Measurements from ENCODE around the gene TTF1.

The TTF1 gene, protein sequence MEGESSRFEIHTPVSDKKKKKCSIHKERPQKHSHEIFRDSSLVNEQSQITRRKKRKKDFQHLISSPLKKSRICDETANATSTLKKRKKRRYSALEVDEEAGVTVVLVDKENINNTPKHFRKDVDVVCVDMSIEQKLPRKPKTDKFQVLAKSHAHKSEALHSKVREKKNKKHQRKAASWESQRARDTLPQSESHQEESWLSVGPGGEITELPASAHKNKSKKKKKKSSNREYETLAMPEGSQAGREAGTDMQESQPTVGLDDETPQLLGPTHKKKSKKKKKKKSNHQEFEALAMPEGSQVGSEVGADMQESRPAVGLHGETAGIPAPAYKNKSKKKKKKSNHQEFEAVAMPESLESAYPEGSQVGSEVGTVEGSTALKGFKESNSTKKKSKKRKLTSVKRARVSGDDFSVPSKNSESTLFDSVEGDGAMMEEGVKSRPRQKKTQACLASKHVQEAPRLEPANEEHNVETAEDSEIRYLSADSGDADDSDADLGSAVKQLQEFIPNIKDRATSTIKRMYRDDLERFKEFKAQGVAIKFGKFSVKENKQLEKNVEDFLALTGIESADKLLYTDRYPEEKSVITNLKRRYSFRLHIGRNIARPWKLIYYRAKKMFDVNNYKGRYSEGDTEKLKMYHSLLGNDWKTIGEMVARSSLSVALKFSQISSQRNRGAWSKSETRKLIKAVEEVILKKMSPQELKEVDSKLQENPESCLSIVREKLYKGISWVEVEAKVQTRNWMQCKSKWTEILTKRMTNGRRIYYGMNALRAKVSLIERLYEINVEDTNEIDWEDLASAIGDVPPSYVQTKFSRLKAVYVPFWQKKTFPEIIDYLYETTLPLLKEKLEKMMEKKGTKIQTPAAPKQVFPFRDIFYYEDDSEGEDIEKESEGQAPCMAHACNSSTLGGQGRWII

DNA sequence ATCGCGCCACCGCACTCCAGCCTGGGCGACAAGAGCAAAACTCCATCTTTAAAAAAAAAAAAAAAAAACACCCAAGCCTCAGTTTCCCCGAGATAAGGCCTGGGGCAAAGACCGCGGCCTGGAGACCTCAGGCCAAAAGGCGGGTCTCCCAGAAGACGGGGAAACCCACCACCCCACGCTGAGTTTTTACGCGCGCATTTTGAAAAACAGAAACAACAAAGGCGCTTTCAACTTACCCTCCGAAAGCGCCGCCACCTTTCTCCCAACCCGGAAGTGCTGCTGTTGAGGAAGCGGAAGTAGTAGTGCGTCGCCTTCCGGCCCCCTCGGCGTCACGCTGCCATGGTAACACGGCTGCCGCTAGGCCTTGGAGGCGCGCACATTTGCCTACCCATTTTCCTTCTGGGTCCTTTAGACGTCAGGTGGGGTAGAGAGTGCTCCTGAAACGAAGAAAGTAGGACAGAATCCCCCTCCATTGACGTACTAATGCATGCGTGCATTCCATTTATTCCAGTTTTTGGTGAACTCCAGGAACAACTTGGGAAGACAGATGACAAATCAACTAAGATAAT, at the start of gene TTF1:
TTF1 (minus strand) TSS at position 287 of the 569 bp plus-strand sequence. CDS start 4,019 bp downstream, outside the sequence.
- DNase-seq (ENCODE audit: extremely low read depth, low read depth): peak; percentile 66
- TF ChIP-seq CTCF (IDR thresholded peaks at IDR 0.05; ENCODE audit: low read depth, low read length): no peak

- no peak for TF ChIP-seq CTCF (IDR thresholded peaks at IDR 0.05; ENCODE audit: low read depth, low read length)
- no peak for DNase-seq (ENCODE audit: extremely low read depth, low read depth)
Measured at GRCh38 chr9:132456241-132456640, 49.6 kb upstream of the TTF1 start.

DNA sequence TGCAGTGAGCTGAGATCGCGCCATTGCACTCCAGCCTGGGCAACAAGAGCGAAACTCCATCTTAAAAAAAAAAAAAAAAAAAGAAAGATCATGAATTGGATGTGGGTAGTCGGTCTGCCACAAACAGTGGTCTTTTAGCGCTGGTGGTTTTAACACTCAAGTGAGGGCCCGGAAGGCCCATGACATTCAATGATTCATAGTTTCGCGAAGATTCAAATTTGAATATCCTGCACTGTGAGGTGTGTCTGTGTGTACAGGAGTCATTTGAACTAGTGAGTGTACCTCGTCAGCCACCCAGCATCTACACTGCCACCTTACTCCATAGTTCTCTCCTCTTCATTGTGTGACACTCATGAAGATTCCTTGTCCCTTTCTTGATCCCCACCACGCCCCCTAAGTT, 44.6 kb upstream of the TTF1 start:
- no peak for TF ChIP-seq CTCF (IDR thresholded peaks at IDR 0.05; ENCODE audit: low read depth, low read length)
- no peak for DNase-seq (ENCODE audit: extremely low read depth, low read depth)

- no peak for TF ChIP-seq CTCF (IDR thresholded peaks at IDR 0.05; ENCODE audit: low read depth, low read length)
Measured at GRCh38 chr9:132447902-132448301, 41.3 kb upstream of the TTF1 start.

GRCh38 chr9:132447346-132447745, 40.7 kb upstream of the TTF1 start:
- no peak for DNase-seq (ENCODE audit: extremely low read depth, low read depth)
- TF ChIP-seq CTCF (IDR thresholded peaks at IDR 0.05; ENCODE audit: low read depth, low read length): no peak

More at GRCh38 chr9:132447902-132448301, 41.3 kb upstream of the TTF1 start:
- DNase-seq (ENCODE audit: extremely low read depth, low read depth): no peak

DNA sequence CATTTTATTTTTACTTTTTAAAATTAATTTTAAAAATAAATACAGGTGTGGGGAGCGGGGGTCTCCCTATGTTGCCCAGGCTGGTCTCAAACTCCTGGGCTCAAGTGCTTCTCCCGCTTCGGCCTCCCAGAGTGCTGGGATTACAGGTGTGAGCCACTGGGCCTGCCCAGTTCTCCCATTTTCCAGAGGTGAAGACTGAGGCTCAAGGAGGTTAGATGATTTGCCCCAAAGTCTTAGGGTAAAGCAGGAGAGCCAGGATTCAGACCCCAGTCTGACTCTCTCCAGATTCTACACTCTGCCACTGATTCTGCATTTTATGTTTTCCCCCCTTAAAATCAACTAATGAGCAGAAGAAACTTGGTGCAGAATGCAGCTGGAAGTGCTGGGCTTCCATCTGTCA, 40.2 kb upstream of the TTF1 start:
- DNase-seq (ENCODE audit: extremely low read depth, low read depth): no peak
- no peak for TF ChIP-seq CTCF (IDR thresholded peaks at IDR 0.05; ENCODE audit: low read depth, low read length)

Measured in AG09319 (cell line).